HG03432 (cell line): Measurements from ENCODE around the gene IFNLR1.

Source experiments
- ATAC-seq: cut with Tn5 transposase; IDR thresholded peaks from one replicate; pipeline ENCODE4 v1.9.1; 2021; ENCODE audit warnings: mild to moderate bottlenecking, moderate library complexity; ENCODE audit not compliant: unreplicated experiment

IFNLR1 gene

GRCh38 chr1:24152631-24153494 is 34.2 kb downstream of the IFNLR1 start:
- no peak for ATAC-seq

- ATAC-seq, result no peak
Observed at GRCh38 chr1:24151175-24151533, 35.9 kb downstream of the IFNLR1 start.

GRCh38 chr1:24150234-24151174 is 36.6 kb downstream of the IFNLR1 start:
- ATAC-seq, result no peak

GRCh38 chr1:24149866-24150233 is 37.2 kb downstream of the IFNLR1 start:
- ATAC-seq, result no peak

- no peak for ATAC-seq
Observed at GRCh38 chr1:24147816-24148215, 39.3 kb downstream of the IFNLR1 start.

GRCh38 chr1:24147194-24147593 is 39.9 kb downstream of the IFNLR1 start:
- ATAC-seq, result no peak

GRCh38 chr1:24142546-24143534 is 44.2 kb downstream of the IFNLR1 start, which contains the start of gene IL22RA1:
Gene IL22RA1 (minus strand): TSS chr1:24143140. CDS start chr1:24143082, 58 bp downstream.
- no peak for ATAC-seq

GRCh38 chr1:24141311-24141997 is 45.6 kb downstream of the IFNLR1 start:
- ATAC-seq, result no peak

GRCh38 chr1:24140741-24141181 is 46.3 kb downstream of the IFNLR1 start:
- ATAC-seq, result no peak

- no peak for ATAC-seq
Observed at GRCh38 chr1:24139841-24140425, 47.2 kb downstream of the IFNLR1 start.

- no peak for ATAC-seq
Observed at GRCh38 chr1:24139222-24139489, 47.9 kb downstream of the IFNLR1 start.

- no peak for ATAC-seq
Observed at GRCh38 chr1:24138476-24139221, 48.4 kb downstream of the IFNLR1 start.

GRCh38 chr1:24136956-24137539 is 50.0 kb downstream of the IFNLR1 start:
- ATAC-seq, result no peak

- ATAC-seq, result no peak
Observed at GRCh38 chr1:24134376-24134775, 52.7 kb downstream of the IFNLR1 start.

- no peak for ATAC-seq
Observed at GRCh38 chr1:24133819-24134218, 53.3 kb downstream of the IFNLR1 start.

- ATAC-seq, result no peak
Observed at GRCh38 chr1:24130385-24130784, 56.7 kb downstream of the IFNLR1 start.

GRCh38 chr1:24127801-24128363 is 59.2 kb downstream of the IFNLR1 start:
- no peak for ATAC-seq

- ATAC-seq, result no peak
Observed at GRCh38 chr1:24127134-24127800, 59.8 kb downstream of the IFNLR1 start.
